LNCAP (cell line): ENCODE results near the gene DUSP16.

ENCODE experiments used
- TF ChIP-seq, protein P1 (sequence below): fragments of 450-650 bp; IDR thresholded peaks from 2 replicates; pipeline ENCODE4 v1.5.1; 2017; ENCODE audit warnings: mild to moderate bottlenecking

The DUSP16 gene

DNA sequence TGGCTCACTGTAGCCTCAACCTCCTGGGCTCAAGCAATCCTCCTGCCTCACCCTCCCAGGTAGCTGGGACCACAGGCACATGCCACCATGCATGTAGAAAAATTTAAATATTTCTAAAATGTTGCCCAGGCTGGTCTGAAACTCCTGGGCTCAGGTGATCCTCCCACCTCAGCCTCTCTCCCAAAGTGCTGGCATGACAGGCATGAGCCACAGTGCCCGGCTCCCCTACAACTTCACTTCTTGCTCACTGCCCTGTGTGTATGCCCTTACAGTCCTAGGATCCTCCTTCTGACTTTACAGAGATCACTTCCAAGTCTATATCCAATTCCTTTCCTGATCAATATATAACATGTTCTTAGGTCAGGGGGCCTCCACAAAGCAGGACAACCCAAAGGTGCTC, 25.2 kb upstream of the DUSP16 start:
- TF ChIP-seq, protein P1, sequence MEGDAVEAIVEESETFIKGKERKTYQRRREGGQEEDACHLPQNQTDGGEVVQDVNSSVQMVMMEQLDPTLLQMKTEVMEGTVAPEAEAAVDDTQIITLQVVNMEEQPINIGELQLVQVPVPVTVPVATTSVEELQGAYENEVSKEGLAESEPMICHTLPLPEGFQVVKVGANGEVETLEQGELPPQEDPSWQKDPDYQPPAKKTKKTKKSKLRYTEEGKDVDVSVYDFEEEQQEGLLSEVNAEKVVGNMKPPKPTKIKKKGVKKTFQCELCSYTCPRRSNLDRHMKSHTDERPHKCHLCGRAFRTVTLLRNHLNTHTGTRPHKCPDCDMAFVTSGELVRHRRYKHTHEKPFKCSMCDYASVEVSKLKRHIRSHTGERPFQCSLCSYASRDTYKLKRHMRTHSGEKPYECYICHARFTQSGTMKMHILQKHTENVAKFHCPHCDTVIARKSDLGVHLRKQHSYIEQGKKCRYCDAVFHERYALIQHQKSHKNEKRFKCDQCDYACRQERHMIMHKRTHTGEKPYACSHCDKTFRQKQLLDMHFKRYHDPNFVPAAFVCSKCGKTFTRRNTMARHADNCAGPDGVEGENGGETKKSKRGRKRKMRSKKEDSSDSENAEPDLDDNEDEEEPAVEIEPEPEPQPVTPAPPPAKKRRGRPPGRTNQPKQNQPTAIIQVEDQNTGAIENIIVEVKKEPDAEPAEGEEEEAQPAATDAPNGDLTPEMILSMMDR, result no peak

DNA sequence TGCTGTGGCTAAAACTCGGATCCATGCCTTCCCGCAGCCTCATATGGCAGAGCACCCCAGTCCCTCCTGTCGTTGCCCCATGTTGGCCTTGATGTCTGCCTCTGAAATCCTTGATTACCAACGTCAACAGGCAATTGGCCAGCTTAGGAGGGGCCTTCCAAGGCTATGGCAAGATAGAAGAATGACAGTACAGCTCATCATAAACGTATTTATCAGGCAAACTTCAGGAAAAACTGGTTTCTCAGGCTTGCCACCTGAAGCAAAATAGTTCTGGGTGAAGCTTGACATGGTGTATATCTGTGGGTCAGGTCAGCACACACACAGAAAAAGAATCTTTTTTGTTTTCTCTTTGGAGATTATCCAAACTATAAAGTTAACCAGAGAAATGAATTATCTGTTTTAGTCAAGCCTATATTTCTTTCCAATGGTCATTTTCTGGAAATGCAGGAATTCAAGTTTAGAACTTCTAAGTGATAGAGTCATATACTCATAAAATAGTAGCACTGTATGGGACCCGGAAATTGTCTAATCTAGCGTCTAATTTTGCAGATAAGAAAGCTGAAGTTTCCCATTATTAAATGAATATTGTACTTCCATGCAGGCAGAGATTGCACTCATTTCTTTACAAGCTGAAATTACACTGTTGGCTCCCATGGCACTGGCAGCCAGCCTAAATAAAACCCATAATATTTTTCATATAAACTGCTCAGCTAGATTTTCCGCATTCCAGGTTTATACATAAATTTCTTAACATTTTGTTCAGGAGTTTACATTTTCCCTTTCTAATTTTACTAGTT, 24.4 kb upstream of the DUSP16 start:
- TF ChIP-seq, protein P1, result no peak

DNA sequence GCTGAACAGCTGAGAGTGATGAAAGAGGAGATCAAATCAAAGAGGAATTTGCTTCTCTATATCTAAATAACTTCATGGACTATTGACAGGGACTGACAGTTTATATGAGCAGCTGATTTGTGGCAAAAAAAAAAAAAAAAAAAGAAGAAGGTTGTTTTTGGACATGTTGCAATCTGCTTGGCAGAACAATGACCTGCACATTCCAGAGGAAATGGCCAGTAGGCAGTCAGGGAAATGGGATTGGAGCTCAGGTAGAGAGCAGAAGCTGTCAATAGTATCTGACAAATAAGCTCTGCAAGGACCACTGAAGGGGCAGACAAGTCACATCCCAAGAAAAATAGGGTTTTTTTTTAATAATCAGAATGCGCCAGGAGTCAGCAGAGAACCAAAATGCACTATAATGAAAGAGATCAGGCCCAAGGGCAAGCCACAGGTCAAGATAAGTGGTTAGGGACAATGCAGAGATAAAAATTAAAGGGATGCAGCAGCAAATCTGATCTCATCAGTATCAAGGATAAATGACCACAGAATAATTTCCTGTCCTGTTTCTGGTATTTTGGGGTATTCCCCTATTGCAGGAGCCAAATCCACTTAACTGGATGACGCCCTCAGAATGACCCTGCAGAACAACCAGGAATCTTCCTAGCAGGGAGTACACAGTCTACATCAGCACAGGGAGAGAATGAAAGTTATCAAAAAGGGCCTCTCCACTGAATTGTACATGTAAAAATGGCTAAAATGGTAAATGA, 22.6 kb upstream of the DUSP16 start:
- TF ChIP-seq, protein P1, result no peak

DNA sequence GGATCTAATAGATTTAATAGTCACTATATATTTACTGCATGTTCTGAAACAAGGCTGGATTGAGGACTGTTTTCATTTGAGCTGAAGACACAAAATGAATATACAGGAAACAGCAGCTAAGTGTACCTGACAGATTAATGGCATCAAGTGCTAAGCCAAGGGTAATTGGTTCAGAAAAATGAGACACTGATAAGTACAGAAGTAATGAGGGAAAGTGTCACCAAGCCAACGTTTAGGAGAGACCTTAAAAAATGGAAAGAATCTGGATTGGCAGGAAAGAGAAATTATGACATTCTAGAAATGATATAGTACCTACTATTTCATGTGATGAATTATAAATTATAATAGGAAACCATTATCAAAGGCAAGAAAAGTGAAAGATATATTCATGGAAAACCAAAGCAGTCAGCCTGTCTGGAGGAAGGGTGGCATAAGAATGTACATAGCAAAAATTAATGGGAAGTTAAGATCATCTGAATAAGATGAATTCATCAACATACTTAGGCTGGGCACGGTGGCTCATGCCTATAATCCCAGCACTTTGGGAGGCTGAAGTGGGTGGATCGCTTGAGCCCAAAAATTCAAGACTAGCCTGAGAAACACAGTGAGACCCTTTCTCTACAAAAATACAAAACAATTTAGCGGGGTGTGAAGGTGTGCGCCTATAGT, 21.0 kb upstream of the DUSP16 start:
- TF ChIP-seq, protein P1, result no peak

DNA sequence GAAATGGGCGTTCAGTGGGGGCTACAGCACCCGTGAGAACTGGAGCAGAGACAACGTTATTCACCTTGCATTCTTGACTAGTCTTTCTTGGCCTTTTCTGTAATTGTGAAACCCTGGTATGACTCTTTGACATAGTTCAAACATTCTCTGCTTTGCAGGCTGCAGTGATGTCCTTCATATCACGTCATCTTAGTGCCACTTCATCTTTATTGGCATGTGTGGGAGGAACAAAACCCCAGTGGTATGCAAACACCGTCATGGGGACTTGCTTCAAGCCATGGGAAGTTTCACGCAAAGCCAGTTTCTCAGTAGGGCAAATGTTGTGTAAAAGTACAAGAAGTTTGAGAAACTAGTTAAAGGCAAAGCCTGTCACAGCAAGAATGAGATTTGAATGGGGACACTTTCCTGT, 20.2 kb upstream of the DUSP16 start:
- TF ChIP-seq, protein P1, result no peak

DNA sequence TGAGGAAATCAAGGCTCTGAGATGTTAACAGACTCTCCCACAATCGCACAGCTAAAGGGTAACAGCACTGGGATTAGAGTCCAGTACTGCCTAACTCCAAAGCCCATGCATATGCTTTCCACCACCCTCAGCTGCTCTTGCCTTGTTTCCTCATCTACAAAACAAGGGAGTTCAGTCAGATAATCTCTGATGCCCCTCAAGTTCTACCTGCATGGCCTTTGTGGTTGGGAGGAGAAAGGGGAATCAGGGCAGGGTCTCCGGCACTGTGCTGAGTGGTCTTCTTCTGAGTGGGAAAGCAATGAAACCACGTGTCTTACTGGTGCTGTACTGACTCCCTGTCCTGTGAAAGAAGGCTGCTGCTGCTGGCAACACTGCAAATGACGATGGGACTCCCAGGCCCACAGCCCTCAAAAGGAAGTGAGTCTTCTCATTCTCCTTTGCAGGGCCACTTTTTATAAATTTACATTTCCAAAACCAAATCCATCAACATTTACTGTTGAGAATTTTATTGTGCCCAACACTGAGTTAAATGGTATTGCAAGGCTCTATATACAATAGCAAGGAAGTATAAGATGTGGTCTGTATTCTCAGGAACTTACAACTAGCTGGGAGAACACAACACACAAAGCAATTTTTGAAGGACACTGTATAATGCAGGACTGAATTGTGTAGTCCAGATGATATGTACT, 19.7 kb upstream of the DUSP16 start:
- TF ChIP-seq, protein P1, result no peak

DNA sequence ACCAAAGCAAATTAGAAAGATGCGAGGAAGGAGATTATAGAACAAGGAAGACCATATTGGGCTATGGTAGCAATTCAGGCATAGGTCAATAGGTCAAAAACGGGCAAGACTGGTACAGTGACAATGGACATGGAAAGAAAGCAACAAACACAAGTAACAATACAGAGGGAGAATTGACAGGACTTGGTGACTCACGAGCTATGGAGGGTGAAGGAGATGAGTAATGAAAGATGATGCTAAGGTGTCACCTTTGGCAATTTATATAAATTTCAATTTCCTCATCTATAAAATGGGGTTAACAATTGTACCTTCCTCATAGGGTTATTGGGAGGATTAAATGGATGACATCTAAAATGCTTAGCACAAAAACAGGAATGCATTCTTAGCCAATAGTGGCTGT, 15.1 kb upstream of the DUSP16 start:
- TF ChIP-seq, protein P1, result no peak
